Adrenal gland (tissue), 12 donors: ENCODE results near the gene RRAGA. TPM values are rescaled to one million over a fixed set of nuclear protein-coding genes. Genes with fewer than 3 reads are reported as not detected.

Experiments
- DNase-seq, 7 donors: peaks; one replicate each; pipeline ENCODE4 v3.0.0-alpha.2; 2019 to 2020
- H3K27ac ChIP-seq, 5 donors: fragments of 200-600 bp; sonication (generic) in 4 of 5; 1 replicate in 3 of 5; 2 replicates in 2 of 5; pipeline versions ENCODE4 v1.5.1 to v1.8.0; 2016 to 2020; ENCODE audit warnings: mild to moderate bottlenecking in 1 of 5
- H3K27me3 ChIP-seq: fragments of 200-600 bp; 2 replicates; pipeline ENCODE4 v1.8.0; 2021
- H3K36me3 ChIP-seq, 2 donors: fragments of 200-600 bp; replicated peaks in 1 of 2; 1 replicate in 1 of 2; 2 replicates in 1 of 2; pipeline versions ENCODE4 v1.5.1 to v1.8.0; 2018 to 2022
- H3K4me1 ChIP-seq, 2 donors: fragments of 200-600 bp; replicated peaks in 1 of 2; 1 replicate in 1 of 2; 2 replicates in 1 of 2; pipeline versions ENCODE4 v1.5.1 to v1.8.0; 2018 to 2021
- H3K4me3 ChIP-seq, 4 donors: fragments of 200-600 bp; sonication (generic) in 3 of 4; one replicate each; pipeline ENCODE4 v1.5.1; 2016 to 2018
- H3K9me3 ChIP-seq, 3 donors: fragments of 200-600 bp; sonication (generic) in 1 of 3; replicated peaks in 1 of 3; 1 replicate in 2 of 3; 2 replicates in 1 of 3; pipeline versions ENCODE4 v1.5.1 to v1.8.0; 2016 to 2021
- CTCF ChIP-seq, 6 experiments: fragments of 450-650 bp in 4 of 6; fragments of 200-600 bp in 2 of 6; sonication (generic) in 1 of 6; IDR thresholded peaks; 1 replicate in 5 of 6; 2 replicates in 1 of 6; pipeline versions ENCODE4 v1.5.1 to v1.8.0; 2016 to 2021; ENCODE audit warnings: antibody characterized with exemption in 6 of 6, mild to moderate bottlenecking in 2 of 6, moderate library complexity in 1 of 6
- POLR2A ChIP-seq, 2 donors: fragments of 450-650 bp; IDR thresholded peaks; one replicate each; pipeline ENCODE4 v1.6.1; 2017; ENCODE audit warnings: antibody characterized with exemption in 2 of 2, mild to moderate bottlenecking in 2 of 2, moderate library complexity in 1 of 2
- WGBS, 4 donors: extraction: QIAGEN DNeasy Blood & Tissue Kit in 2 of 4; methylation state at CpG; one replicate each; pipeline versions ENCODE4 v1.1.5 to v1.1.7; 2013 to 2017; 5-methylcytosine and 5-hydroxymethylcytosine counted together
- intact Hi-C, 2 donors: fragments of 100-400 bp; cut with DNase I; formaldehyde crosslinking; loops; one replicate each; pipeline versions ENCODE4 v1.14.1 to v1.15.0; 2022 to 2023
- polyA plus RNA-seq, 3 donors: library from polyadenylated mRNA; stranded (reverse); fragments of 200-250 nt in 2 of 3; fragments of 350-450 nt in 1 of 3; fragmentation: Illumina TruSeq in 1 of 3; extraction: RNeasy Lipid Tissue Mini Kit (QIAGEN cat#74804) in 1 of 3; gene quantifications; one replicate each; pipeline ENCODE4 v1.2.3, GENCODE V29; 2013 to 2014
- total RNA-seq, 9 donors: library from RNA; depleted of rRNA in 4 of 9; stranded (reverse); fragments of >200 nt in 4 of 9; fragments of 120-200 nt in 1 of 9; fragmentation: NEBNext Ultra II Directional in 1 of 9; extraction: Animal tissue kit (Norgen Biotek cat#: 25700) in 1 of 9; gene quantifications; one replicate each; pipeline versions ENCODE4 v1.1.0 to v1.2.4, GENCODE V29; 2013 to 2023
- donor health status: healthy with polysubstance abuse.
- donor health status: Bipolar disorder and iron deficiency.
- donor health status: DM: yes; HTN: yes; CAD: no.
- donor health status: DM: no; HTN: no; CAD: no.
- donor health status: DM: no; HTN: no; CAD: no.
- donor health status: DM: yes; HTN: yes; CAD: no.

The RRAGA gene
- total and polyA plus RNA-seq, 12 donors: 29.5 to 115 (median 72.6) TPM

DNA sequence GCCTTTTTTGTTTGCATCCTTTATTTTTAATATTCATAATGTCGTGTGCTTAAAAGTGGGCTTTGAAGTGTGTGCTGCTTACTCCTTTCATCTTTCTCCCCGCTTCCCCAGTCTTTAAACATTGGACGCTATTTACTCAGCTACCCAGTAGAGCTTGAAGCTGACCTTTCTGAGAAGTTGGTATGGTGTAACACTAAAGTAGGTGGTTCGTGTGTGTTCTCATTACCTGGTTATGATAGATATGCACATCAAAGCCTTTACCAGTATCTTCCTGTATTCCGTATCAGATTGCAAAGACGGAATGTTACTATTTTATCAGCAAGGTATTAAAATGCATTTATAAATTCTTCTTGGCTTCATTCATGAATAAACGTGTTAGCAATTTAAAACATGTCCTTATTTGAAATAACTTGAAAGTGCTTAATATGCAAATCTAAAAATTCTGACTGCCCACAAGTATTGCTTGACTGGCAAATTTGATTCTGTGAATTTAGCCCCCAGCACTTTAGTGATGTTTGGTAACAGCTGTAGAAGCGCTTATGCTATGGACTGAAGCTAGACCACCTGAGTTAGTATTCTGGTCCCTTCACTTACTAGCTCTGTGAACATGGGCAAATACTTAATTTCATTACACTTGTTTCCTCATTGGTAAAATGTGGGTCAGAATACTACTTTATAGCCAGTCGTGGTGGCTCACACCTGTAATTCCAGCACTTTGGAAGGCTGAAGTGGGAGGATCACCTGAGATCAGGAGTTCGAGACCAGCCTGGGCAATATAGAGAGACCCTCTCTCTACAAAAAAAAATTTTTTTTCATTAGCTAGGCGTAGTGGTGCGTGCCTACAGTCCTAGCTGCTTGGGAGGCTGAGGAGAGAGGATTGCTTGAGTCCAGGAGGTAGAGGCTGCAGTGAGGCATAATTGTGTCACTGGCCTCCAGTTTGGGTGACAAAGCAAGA is 1.7 kb downstream of the RRAGA start:
- H3K27ac ChIP-seq: peak overlapping the region in 2 of 5 donors; percentile 96 to 98
- TF ChIP-seq POLR2A (IDR thresholded peaks at IDR 0.05) (no peak), CTCF (IDR thresholded peaks at IDR 0.05) (no peak)
- no peaks in the 10 kb centered on the region for H3K9me3 ChIP-seq
- no peaks in the 10 kb centered on the region for H3K36me3 ChIP-seq
- intact Hi-C loops: no loop called here
- 67 to 77% (median 73%) methylated on average over 12 of the region's 12 CpGs for WGBS, 4 donors
- peaks cover 10 to 26% of the 10 kb centered on the region in 2 donors for H3K4me1 ChIP-seq
- H3K4me3 ChIP-seq: peak overlapping the region in 2 of 4 donors; percentile 76 to 78
- no peak for DNase-seq
- no peaks in the 10 kb centered on the region for H3K27me3 ChIP-seq

- TF ChIP-seq POLR2A (IDR thresholded peaks at IDR 0.05) (no peak), CTCF (IDR thresholded peaks at IDR 0.05) (no peak)
- Histone ChIP-seq H3K4me1 (no peaks in the 10 kb centered on the region), H3K27me3 (no peaks in the 10 kb centered on the region), H3K9me3 (no peaks in the 10 kb centered on the region), H3K36me3 (peaks cover 0 to 19% of the 10 kb centered on the region in 2 donors), H3K4me3 (no peak overlapping the region), H3K27ac (no peak overlapping the region)
- intact Hi-C loops: no loop called here
- no peak for DNase-seq
These were observed 7.8 kb downstream of the RRAGA start for GRCh38 chr9:19057033-19057432.

DNA sequence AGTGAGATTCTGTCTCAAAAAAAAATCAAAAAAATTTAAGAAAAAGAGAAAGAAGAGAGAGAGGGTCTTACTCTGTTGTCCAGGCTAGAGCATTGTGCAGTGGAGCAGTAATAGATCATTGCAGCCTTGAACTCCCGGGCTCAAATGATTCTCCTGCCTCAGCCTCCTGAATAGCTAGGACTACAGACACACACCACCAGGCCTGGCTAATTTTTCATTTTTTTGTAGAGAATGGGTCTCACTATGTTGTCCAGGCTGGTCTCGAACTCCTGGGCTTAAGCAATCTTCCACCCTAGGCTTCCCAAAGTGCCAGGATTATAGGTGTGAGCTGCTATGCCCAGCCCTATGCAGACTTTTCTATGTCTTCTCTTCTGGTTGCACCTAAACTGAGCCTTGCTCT is 25.0 kb downstream of the RRAGA start:
- peaks cover 0 to 57% of the 10 kb centered on the region in 2 donors for H3K36me3 ChIP-seq

DNA sequence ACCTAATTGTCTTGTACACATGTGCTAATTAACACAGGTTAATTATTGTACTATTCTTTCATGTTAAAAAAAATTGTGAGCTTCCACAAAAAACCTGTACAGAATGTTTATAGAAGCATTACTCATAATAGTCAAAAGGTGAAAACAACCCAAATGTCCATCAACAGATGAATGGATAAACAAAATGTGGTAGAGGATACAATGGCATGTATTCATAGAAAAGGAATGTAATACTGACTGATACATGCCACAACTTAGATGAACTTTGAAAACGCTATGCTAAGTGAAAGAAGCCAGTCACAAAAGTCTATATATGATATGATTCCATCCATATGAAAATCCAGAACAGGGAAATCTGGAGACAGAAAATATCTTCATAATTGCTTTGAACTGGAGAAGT is 25.6 kb downstream of the RRAGA start:
- Histone ChIP-seq H3K27ac (no peak overlapping the region), H3K4me1 (no peaks in the 10 kb centered on the region), H3K9me3 (no peaks in the 10 kb centered on the region), H3K27me3 (no peaks in the 10 kb centered on the region), H3K36me3 (peaks cover 0 to 50% of the 10 kb centered on the region in 2 donors), H3K4me3 (no peak overlapping the region)
- WGBS, 4 donors: 80 to 98% (median 84%) methylated on average over 1 of the region's 1 CpG
- TF ChIP-seq CTCF (IDR thresholded peaks at IDR 0.05): no peak
- no peak for TF ChIP-seq POLR2A (IDR thresholded peaks at IDR 0.05)
- intact Hi-C loops: no loop called here
- DNase-seq: no peak

More for the DNA sequence above, 25.0 kb downstream of the RRAGA start:
- Histone ChIP-seq H3K27ac (no peak overlapping the region), H3K27me3 (no peaks in the 10 kb centered on the region), H3K4me3 (no peak overlapping the region), H3K9me3 (no peaks in the 10 kb centered on the region), H3K4me1 (no peaks in the 10 kb centered on the region)
- no peak for TF ChIP-seq CTCF (IDR thresholded peaks at IDR 0.05)
- no peak for TF ChIP-seq POLR2A (IDR thresholded peaks at IDR 0.05)
- intact Hi-C loops: no loop called here
- no peak for DNase-seq
- 95 to 100% (median 97%) methylated on average over 2 of the region's 2 CpGs for WGBS, 4 donors
